Daoy (cell line): ENCODE data around the gene BPTF. TPM values are rescaled to one million over a fixed set of nuclear protein-coding genes. Genes with fewer than 3 reads are reported as not detected.
"Not testable (repeated sequence)": the region's sequence is repeated elsewhere in the genome, so short reads cannot be mapped to it uniquely, and the experiment has no call there.

Experiments
- DNase-seq: peaks from one replicate; pipeline ENCODE4 v3.0.0-alpha.2; 2015; ENCODE audit warnings: low read depth
- total RNA-seq: library from RNA; depleted of rRNA; stranded (reverse); fragments of >200 nt; shearing (Covaris generic); gene quantifications from 2 replicates; pipeline ENCODE4 v1.2.3, GENCODE V29; 2014; rRNA removed

The BPTF gene
- 20.7 and 22.7 TPM in 2 replicates for total RNA-seq

DNA sequence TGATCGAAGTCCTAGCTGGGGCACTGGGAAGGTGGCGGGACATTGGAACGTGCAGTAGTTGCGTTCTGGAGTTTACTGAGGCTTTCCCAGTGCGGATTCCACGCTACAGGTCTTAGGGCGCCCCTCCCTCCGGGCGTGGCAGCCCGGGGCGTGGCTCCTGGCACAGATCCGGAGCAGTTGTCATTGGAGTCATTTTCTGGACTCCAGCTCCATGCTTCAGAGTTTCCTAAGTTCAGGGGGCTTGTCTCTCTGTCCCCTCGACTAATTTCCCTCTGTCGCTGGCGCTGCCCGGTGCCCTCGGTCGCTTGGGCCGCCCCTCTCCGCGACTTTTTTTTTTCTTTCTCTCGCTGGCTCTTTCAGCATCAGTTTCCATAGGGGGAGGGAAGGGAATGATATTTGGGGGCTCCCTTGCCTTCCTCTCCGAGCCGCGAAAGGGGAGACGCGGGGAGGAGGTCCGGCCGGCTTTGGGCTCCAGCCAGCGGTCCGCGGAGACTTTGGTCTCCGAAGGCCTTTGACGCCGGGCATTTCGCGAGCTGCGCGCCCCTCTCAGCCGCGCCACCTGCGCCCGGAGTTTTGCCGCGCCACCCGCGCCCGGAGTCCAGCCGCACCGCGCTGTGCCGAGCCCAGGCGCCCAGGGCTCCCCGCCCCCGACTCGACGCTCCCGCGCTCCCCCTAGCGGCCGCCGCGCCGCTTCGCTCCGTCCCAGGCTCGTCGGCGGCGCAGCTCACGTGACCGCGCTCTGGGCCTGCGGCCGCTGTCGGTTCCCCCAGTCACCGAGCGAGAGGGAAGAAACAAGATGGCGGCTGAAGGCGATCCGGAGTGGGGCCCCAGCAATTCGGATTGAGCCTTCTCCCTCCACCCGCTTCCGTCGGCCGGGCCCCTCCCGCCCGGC, at the start of gene BPTF:
BPTF (plus strand) TSS at position 769 of the 892 bp plus-strand sequence. CDS start 222 bp downstream, outside the sequence.
- DNase-seq = peak; percentile 95

DNA sequence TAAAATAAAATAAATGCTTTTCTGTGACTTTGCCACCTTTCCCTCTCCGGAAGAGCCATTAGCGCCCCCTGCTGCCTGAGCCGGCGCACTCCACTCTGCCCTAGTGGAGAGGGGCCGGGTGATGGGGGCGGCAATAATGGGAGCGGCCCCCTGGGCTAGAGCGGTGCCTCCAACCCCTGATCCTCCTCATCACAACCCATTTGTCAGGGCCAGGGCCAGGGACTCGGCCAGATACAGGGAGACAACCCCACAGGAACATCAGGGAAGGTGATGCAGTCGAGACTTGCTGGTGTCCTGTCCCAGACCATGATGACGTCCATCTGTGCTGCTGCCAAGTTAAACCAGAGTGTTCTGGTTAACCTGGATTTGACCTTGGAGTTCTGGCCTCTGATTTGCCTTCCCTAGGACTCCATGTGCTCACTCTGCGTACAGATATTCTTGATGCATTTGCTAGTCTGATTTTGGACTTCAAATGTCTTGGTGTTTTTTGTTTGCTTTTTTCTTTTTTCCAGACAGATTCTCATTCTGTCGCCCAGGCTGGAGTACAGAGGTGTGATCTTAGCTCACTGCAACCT, 46.1 kb upstream of the BPTF start:
- peak; percentile 47 for DNase-seq

DNA sequence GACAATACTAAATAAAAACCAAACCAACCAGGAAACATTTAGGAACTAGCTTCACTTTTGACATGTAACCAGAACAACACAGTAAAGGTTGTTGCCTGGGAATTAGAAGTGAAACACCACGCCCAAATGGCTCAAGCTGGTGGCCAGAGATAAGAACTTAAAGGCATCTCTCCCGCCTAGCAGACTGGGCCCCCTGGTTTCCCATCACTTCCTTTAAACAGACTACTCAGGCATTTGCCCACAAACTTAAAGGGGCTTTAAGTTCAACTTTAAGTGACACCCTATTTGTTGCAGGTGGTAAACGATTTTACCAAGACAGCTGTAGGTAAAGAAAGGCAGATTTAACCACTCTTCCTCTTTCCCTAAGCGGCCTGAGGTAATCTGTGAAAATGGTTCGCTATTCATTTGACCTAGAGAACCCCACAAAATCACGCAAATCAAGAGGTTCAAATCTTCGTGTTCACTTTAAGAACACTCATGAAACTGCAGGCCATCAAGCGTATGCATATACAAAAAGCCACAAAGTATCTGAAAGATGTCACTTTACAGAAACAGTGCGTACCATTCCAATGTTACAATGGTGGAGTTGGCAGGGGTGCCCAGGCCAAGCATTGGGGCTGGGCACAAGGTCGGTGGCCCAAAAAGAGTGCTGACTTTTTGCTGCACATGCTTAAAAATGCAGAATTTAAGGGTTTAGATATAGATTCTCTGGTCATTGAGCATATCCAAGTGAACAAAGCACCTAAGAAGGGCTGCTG, 40.8 kb upstream of the BPTF start:
- no peak for DNase-seq

- DNase-seq = no peak
Measured at GRCh38 chr17:67785122-67785477, 40.2 kb upstream of the BPTF start.

DNA sequence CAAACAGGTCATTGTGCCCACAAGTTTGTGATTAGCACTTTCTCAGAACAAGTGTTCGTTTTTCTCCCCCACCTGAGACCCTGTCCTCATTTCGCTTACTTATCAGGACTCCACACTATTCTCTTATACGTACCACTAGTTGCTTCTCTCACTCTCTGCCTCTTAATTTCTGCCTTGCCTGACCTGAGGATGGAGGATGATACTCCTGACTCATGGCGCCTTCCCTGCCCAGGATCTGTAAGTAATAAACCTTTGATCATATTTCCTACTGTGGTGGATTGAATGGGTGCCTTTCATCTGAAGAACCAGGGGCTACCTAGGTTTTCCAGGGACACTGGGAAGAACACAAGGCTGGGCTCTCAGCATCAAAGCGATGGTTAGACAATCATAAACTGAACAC, 39.8 kb upstream of the BPTF start:
- no peak for DNase-seq

DNA sequence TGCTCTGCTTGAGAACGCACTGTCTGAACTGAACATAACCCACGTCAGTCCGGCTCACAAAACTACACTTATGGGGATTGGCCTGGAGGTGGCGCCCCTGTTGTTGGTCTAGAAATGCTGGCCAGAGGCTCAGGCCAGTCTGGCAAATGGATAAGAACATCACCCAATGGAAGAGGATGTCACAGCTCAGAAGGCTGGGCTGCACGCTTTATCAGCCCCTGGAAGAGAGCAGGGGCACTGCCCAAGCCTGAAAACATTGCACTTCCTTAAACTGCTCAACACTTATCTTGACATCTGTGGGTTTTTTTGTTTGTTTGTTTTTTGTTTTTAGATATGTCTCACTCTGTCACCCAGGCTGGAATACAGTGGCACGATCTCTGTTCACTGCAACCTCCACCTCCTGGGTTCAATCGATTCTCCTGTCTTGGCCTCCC, 24.8 kb upstream of the BPTF start:
- DNase-seq = peak; percentile 74

DNA sequence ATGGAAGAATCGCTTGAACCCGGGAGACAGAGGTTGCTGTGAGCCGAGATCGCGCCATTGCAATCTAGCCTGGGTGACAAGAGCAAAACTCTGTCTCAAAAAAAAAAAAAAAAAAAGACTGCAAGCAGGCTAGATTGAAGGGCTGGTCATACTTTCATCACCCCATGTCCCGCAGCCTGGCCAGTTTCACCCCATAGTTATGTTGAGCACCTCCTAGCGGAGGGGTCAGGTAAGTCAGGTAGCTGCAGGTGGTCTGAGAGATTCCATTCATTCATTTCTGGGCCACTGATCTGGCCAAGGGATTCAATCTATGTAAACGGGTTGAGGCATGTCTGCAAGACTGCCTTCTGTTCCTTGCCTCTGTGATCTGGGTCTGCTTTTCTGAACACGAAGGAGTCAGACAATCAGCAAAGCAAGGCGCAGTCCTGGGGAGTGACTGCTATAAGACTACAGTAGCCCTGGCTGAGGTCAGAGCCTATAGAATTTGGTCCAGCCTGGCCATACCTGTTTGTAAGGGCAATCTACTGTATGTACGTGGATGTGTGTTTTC, 23.6 kb upstream of the BPTF start:
- no peak for DNase-seq

DNA sequence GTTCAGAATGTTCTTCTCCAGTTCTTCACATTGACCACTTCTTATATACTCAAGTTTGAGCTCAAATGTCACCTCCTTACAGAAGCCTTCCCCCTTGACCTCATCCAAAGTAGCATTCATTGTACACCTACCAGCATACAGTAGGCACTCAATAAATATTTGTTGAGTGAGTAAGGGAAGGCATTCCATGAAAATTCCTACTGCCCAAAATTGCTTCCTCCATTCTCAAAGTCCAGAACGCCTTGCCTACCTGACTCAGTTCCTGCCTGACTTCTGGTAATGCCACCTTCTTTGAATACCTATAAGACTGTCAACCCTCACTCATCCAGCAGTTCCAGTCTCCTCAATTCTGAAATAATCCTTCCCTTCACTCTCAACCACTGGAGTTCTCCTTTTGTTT, 14.8 kb upstream of the BPTF start:
- no peak for DNase-seq

- not testable (repeated sequence) for DNase-seq
Measured at GRCh38 chr17:67812380-67812779, 12.9 kb upstream of the BPTF start.

DNA sequence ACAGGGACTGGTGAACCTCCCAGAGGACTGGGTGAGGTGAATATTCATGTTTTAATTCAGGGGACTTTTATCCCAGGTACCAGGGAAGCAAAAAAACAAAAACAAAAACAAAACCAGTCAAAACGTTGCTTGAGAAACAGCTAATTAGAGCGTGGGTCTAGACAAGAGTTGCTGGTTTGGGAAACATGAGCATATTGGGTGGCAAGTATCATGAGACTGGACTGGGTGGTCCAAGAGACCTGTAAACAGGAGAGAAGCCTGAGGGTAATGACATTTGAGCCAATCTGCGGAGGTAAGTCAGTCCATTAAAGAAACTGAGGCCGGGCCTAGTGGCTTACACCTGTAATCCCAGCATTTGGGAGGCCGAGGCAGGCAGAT, 11.5 kb upstream of the BPTF start:
- no peak for DNase-seq

DNA sequence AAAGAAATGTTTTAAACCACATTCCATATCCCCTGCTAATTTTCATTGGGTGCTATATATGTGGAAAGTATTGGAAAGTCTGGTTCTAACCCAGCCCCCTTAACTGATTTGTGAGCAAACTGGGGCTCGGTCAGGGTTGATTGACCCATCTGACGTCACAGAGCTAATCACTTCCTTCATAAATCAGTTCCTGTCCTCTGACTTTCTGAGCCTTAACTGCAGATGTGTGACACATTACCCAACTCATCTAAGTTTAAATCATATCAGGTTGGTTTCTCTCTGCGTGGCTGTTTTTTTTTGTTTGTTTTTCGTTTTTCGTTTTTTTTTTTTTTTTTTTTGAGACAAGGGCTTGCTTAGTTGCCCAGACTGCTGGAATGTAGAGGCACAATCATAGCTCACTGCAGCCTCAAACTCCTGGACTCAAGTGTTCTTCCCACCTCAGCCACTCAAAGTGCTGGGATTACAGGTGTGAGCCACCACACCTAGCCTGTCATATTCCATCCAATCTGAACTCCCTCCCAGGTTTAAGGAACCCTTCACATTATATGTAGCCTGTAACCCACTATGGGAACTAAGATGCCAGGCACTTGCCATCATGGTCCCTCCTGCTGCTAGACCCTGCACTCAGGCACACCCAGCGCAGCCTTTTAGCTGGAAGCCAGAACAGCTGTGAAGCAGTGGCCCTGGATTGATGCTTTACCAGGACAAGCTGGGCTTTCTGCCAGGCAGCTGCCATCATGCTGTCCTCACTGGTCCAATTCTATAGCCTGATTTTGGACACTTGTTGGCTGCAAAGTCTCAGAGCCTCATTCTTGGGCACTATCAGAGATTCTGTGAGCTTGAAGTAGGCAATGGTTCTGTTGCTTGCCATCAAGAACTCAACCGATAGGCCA, 6.9 kb upstream of the BPTF start:
- DNase-seq = no peak

- no peak for DNase-seq
Measured at GRCh38 chr17:67819722-67820121, 5.6 kb upstream of the BPTF start.

DNA sequence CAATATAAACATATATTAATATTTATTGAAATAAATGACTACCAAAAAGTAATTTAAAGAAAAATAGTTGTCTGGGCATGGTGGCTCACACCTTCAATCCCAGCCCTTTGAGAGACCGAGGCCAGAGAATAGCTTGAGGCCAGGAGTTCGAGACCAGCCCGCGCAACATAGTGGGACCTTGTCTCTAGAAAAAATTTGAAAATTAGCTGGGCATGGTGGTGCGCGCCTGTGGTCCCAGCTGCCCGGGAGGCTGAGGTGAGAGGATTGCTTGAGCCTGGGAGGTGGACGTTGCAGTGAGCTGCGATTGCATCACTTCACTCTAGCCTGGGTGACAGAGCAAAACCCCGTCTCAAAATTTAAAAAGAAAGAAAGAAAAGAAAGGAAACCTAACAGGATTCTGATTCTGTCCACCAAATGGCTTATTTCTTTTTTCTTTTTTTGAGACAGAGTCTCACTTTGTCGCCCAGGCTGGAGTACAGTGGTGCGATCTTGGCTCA, 3.4 kb upstream of the BPTF start:
- no peak for DNase-seq

DNA sequence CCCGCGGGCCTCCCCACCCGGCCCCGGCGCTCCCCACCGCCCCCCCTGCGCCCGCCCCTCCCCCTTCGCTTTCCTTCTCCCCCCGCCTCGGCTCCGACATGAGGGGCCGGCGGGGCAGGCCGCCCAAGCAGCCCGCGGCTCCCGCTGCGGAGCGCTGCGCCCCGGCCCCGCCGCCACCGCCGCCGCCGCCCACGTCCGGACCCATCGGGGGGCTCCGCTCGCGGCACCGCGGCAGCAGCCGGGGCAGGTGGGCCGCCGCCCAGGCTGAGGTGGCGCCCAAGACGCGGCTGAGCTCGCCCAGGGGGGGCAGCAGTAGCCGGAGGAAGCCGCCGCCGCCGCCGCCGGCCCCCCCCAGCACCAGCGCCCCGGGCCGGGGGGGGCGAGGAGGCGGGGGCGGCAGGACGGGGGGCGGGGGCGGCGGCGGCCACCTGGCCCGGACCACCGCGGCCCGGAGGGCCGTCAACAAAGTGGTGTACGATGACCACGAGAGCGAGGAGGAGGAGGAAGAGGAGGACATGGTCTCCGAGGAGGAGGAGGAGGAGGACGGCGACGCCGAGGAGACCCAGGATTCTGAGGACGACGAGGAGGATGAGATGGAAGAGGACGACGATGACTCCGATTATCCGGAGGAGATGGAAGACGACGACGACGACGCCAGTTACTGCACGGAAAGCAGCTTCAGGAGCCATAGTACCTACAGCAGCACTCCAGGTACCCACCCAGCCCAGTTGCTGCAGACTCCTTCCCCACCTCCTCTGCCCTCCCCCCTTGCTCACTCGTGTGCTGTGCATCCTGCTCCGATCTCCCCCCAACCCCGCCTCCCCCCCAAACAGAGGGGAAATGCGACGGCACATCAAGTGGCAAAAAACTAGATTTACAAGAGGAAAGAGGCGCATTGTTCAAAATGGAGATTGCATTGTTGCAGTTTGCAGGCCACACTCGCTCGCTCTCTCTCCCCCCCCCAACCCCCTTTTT, 611 bp downstream of the BPTF start:
- peak; percentile 49 for DNase-seq

DNA sequence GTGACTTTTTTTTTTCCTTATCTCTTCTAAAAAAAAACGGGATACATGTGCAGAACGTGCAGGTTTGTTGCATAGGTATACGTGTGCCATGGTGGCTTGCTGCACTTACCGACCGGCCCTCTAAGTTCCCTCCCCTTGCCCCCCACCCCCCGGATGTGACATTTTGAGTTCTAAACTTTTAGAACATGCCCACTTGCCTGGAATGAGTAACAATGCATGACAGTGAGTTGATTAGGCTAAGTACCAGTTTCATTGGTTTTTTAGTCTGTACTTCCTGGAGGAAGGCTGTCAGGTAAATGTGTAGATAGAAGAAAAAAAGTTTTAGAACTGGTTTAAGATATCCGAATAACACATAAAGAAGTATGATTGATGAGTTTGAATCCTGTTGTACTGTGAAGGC, 4.0 kb downstream of the BPTF start:
- no peak for DNase-seq

DNA sequence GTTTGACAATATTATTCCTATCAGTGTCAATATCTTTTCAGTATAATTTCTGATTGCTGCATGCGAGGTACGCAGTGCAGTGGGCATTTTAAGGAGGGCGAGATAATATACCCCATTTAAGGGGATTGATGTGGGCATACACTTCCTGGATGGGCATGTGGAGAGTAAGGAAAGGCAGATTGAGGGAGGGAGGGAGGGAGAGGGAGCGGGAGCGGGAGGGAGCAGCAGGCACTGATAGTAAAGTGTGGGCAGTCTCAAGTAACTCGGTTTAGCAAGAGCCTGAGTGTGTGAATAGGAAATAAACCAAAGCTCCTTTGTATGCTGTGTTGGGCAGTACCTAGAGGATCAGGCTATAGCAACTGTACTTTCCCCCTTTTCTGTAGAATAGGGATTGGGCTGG, 5.1 kb downstream of the BPTF start:
- no peak for DNase-seq

DNA sequence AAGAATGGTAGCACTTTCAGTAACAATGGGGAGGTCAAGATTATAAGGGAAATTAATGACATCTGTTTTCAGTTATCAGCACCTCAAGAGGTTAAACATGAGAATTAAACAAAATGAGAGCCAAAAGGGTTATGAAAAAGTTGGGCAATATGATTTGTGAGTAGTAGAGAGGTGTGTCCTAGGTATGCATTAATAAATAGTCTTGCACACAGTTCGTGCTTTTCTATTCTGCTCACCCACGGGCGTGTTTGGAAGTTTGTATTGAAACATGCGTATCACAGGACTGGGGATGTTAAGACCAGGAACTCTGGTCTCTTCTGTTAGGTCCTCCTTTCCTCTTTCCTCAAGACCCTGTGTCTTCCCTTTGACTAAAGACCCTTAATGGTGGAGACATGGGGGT, 6.0 kb downstream of the BPTF start:
- no peak for DNase-seq

- no peak for DNase-seq
Measured at GRCh38 chr17:67833134-67833533, 7.8 kb downstream of the BPTF start.

GRCh38 chr17:67833946-67834631, 8.8 kb downstream of the BPTF start:
- DNase-seq = no peak
